A549 (cell line): ENCODE measurements around the gene ALDH4A1. TPM values are rescaled to one million over a fixed set of nuclear protein-coding genes. Genes with fewer than 3 reads are reported as not detected.

ENCODE experiments used
- ATAC-seq, 2 experiments: fragments of 200-7000 bp in 1 of 2; fragments of >200 bp in 1 of 2; cut with Nextera tagmentation in 1 of 2; cut with Tn5 transposase in 1 of 2; 3 replicates each; pipeline versions ENCODE4 v1.8.0 to v1.9.1; 2018 to 2020; ENCODE audit warnings: mild to moderate bottlenecking in 1 of 2, moderate library complexity in 1 of 2
- CTCF ChIA-PET: fragments of 300-600 bp; sonication (Branson Sonifier 250); formaldehyde crosslinking; extraction: SDS; loops from one replicate; lab custom pipeline; 2021; ENCODE audit warnings: antibody characterized with exemption, inconsistent platforms; lab: Yijun Ruan, JAX
- POLR2A ChIA-PET: fragments of 350-600 bp; formaldehyde crosslinking; extraction: SDS; loops from one replicate; lab custom pipeline; 2021; ENCODE audit warnings: antibody characterized with exemption, inconsistent platforms; lab: Yijun Ruan, JAX
- DNase-seq, 2 experiments: peaks; one replicate each; pipeline versions ENCODE4 v3.0.0 to v3.0.0-alpha.2; 2011 to 2016; ENCODE audit warnings: low read depth in 1 of 2, low spot score in 1 of 2
- FAIRE-seq: peaks from 2 replicates; lab custom pipeline; 2011; peaks lifted over from hg19 to GRCh38; lab: Jason Lieb, UNC
- H3K27ac ChIP-seq, 2 experiments: fragments of >200 bp; sonication (Bioruptor Twin); formaldehyde crosslinking; 3 replicates each; pipeline ENCODE4 v1.5.1; 2016 to 2017
- H3K4me1 ChIP-seq: fragments of >200 bp; sonication (Bioruptor Twin); formaldehyde crosslinking; 3 replicates; pipeline ENCODE4 v1.6.1; 2016
- H3K4me2 ChIP-seq: fragments of >200 bp; sonication (Bioruptor Twin); formaldehyde crosslinking; 3 replicates; pipeline ENCODE4 v1.6.1; 2016
- H3K4me3 ChIP-seq: fragments of >200 bp; sonication (Bioruptor Twin); formaldehyde crosslinking; 3 replicates; pipeline ENCODE4 v1.5.1; 2016
- H3K9me3 ChIP-seq: fragments of >200 bp; sonication (Bioruptor Twin); formaldehyde crosslinking; 3 replicates; pipeline ENCODE4 v1.6.1; 2016
- ATOH8 ChIP-seq: fragments of 250-450 bp; sonication (Bioruptor Pico); IDR thresholded peaks from 2 replicates; pipeline ENCODE4 v1.5.0; 2020; ENCODE audit warnings: low read depth, mild to moderate bottlenecking, moderate library complexity
- BCL3 ChIP-seq: fragments of >200 bp; sonication (Bioruptor Twin); formaldehyde crosslinking; IDR thresholded peaks from 3 replicates; pipeline ENCODE4 v1.6.1; 2016
- CEBPB ChIP-seq, 2 experiments: fragments of >200 bp in 1 of 2; sonication (Bioruptor Twin) in 1 of 2; formaldehyde crosslinking in 1 of 2; IDR thresholded peaks; 2 replicates each; pipeline ENCODE4 v1.6.1; 2012 to 2016
- CHD2 ChIP-seq: fragments of 150-350 bp; IDR thresholded peaks from 2 replicates; pipeline ENCODE4 v1.6.1; 2014; ENCODE audit warnings: low read length; ENCODE audit not compliant: partially characterized antibody
- E2F6 ChIP-seq: IDR thresholded peaks from 2 replicates; pipeline ENCODE4 v1.6.1; 2012; ENCODE audit warnings: low read depth, borderline replicate concordance
- EHMT2 ChIP-seq: fragments of 200-600 bp; sonication (generic); IDR thresholded peaks from 2 replicates; pipeline ENCODE4 v1.6.1; 2016; ENCODE audit warnings: antibody characterized with exemption, low read depth, mild to moderate bottlenecking, moderate library complexity
- ELK1 ChIP-seq: fragments of 150-350 bp; IDR thresholded peaks from 2 replicates; pipeline ENCODE4 v1.6.1; 2014; ENCODE audit warnings: low read depth, mild to moderate bottlenecking, low read length
- FOXS1 ChIP-seq: fragments of 250-450 bp; sonication (Bioruptor Pico); IDR thresholded peaks from 2 replicates; pipeline ENCODE4 v1.5.0; 2020; ENCODE audit warnings: mild to moderate bottlenecking, moderate library complexity
- HDAC2 ChIP-seq: fragments of 200-600 bp; sonication (generic); IDR thresholded peaks from 2 replicates; pipeline ENCODE4 v1.6.1; 2016
- HES2 ChIP-seq: fragments of >200 bp; sonication (Bioruptor Twin); formaldehyde crosslinking; IDR thresholded peaks from 2 replicates; pipeline ENCODE4 v1.6.1; 2016
- HOXA7 ChIP-seq: fragments of 250-450 bp; sonication (Bioruptor Pico); IDR thresholded peaks from 2 replicates; pipeline ENCODE4 v1.5.0; 2020; ENCODE audit warnings: mild to moderate bottlenecking, moderate library complexity
- HOXB5 ChIP-seq: fragments of 250-450 bp; sonication (Bioruptor Pico); IDR thresholded peaks from 2 replicates; pipeline ENCODE4 v1.5.0; 2020; ENCODE audit warnings: mild to moderate bottlenecking, moderate library complexity
- JUN ChIP-seq, 2 experiments: fragments of >200 bp; sonication (Bioruptor Twin); formaldehyde crosslinking; IDR thresholded peaks; 2 replicates in 1 of 2; 3 replicates in 1 of 2; pipeline ENCODE4 v1.6.1; 2016 to 2017
- KDM5A ChIP-seq: fragments of 200-600 bp; sonication (generic); IDR thresholded peaks from 2 replicates; pipeline ENCODE4 v1.6.1; 2016; ENCODE audit warnings: antibody characterized with exemption, mild to moderate bottlenecking
- NFE2L2 ChIP-seq: fragments of 150-350 bp; conservative IDR thresholded peaks from 2 replicates; pipeline ENCODE4 v1.6.1; 2014; ENCODE audit warnings: low read length
- NPAS2 ChIP-seq: fragments of 250-450 bp; sonication (Bioruptor Pico); IDR thresholded peaks from 2 replicates; pipeline ENCODE4 v1.8.0; 2022; ENCODE audit warnings: mild to moderate bottlenecking, moderate library complexity, borderline replicate concordance
- PBX3 ChIP-seq: IDR thresholded peaks from 2 replicates; pipeline ENCODE4 v1.6.1; 2012
- POLR2AphosphoS2 ChIP-seq: conservative IDR thresholded peaks from 2 replicates; pipeline ENCODE4 v1.6.1; 2012; ENCODE audit warnings: low read length, improper control_type of control experiment, inconsistent platforms
- ZC3H11A ChIP-seq: fragments of 450-650 bp; IDR thresholded peaks from 2 replicates; pipeline ENCODE4 v1.6.1; 2014; ENCODE audit warnings: antibody characterized with exemption, mild to moderate bottlenecking
- ZNF302 ChIP-seq: fragments of 250-450 bp; sonication (Bioruptor Pico); IDR thresholded peaks from 2 replicates; pipeline ENCODE4 v1.9.0; 2021; ENCODE audit warnings: inconsistent platforms, mild to moderate bottlenecking, moderate library complexity
- WGBS: methylation state at CpG from one replicate; pipeline ENCODE4 v1.1.6; 2017; ENCODE audit errors: missing lambda C conversion rate; 5-methylcytosine and 5-hydroxymethylcytosine counted together
- polyA plus RNA-seq, 4 experiments: library from polyadenylated mRNA; depleted of rRNA in 3 of 4; stranded (reverse); fragments of >200 nt; fragmentation: RNase III in 1 of 4; extraction: RNeasy Plus Mini Kit Qiagen cat#74134 plus additional on column Dnase treatment in 1 of 4; gene quantifications; 2 replicates in 3 of 4; 3 replicates in 1 of 4; pipeline ENCODE4 v1.2.3, GENCODE V29; 2011 to 2017
- TF ChIP-seq, protein P1 (sequence below): fragments of 450-650 bp; IDR thresholded peaks from 2 replicates; pipeline ENCODE4 v1.6.1; 2014; ENCODE audit warnings: antibody characterized with exemption
- TF ChIP-seq, protein P2 (sequence below): fragments of >200 bp; sonication (Bioruptor Twin); formaldehyde crosslinking; IDR thresholded peaks from 3 replicates; pipeline ENCODE4 v1.5.1; 2016

Gene ALDH4A1
- polyA plus RNA-seq, 2 of the 4 experiments (the other 2 are of a cell fraction), result 9.4 to 15.4 TPM

DNA sequence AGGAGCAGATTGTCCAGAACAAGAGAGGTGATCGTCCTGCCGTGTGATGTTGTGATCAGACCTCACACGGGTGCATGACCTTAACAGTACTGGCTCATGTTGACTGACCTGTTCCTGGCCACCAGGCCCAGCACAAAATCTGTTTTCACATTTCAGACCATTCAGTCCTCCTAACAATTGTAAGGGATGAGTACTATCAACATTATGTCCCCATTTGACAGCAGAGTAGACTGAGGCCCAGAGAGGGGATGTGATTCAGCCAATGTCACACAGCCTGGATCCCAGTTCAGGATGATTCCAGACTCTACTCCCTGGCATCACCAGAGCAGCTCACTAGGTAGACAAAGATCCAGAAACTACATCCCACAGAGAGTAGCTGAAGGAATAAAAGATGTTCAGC lies 35.5 kb downstream of the ALDH4A1 start:
- FAIRE-seq (no peak), ATAC-seq (no peak), DNase-seq (no peak)
- H3K4me1 ChIP-seq, result no peaks in the 10 kb centered on the region
- POLR2A ChIA-PET, result no interaction called here
- no peak overlapping the region for H3K4me2 ChIP-seq
- no peaks in the 10 kb centered on the region for H3K9me3 ChIP-seq
- no peak overlapping the region for H3K27ac ChIP-seq
- H3K4me3 ChIP-seq, result no peak overlapping the region
- TF ChIP-seq HES2, result no peak
- no peak for TF ChIP-seq NFE2L2
- no peak for TF ChIP-seq ZNF302 (CRISPR knock-in tag)
- no peak for TF ChIP-seq BCL3
- CTCF ChIA-PET, result interaction anchor here (1.2 kb wide), 1 partner anchor 17 kb away, joined by 3 read pairs; no protein-coding TSS in a partner anchor
- WGBS, result 88% methylated on average over 3 of the region's 3 CpGs

DNA sequence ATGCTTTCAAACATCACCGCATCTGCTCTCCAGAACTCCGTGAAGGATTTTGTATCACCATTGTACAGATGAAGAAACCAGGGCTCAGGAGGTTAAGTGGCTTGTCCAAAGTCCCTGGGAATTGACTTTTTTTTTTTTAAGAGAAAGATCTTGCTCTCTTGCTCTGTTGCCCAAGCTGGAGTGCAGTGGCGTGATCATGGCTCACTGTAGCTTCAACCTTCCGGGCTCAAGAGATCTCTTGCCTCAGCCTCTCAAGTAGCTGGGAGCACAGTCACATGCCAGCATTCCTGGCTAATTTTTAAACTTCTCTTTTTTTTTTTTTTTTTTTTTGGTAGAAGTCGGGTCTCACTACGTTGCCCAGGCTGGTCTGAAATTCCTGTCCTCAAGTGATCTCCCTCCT lies 36.0 kb downstream of the ALDH4A1 start:
- ChIA-PET CTCF (interaction anchor here (0.6 to 1.2 kb wide), 3 partner anchors 8 to 53 kb away, joined by 3 to 4 read pairs (median 3); no protein-coding TSS in a partner anchor), POLR2A (no interaction called here)
- H3K4me3 ChIP-seq, result no peak overlapping the region
- DNase-seq (no peak), FAIRE-seq (no peak), ATAC-seq (no peak)
- no peaks in the 10 kb centered on the region for H3K9me3 ChIP-seq
- H3K4me2 ChIP-seq, result no peak overlapping the region
- TF ChIP-seq FOXS1, result no peak
- no peak for TF ChIP-seq POLR2AphosphoS2
- no peak for TF ChIP-seq ZC3H11A
- TF ChIP-seq, protein P1, sequence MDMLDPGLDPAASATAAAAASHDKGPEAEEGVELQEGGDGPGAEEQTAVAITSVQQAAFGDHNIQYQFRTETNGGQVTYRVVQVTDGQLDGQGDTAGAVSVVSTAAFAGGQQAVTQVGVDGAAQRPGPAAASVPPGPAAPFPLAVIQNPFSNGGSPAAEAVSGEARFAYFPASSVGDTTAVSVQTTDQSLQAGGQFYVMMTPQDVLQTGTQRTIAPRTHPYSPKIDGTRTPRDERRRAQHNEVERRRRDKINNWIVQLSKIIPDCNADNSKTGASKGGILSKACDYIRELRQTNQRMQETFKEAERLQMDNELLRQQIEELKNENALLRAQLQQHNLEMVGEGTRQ, result no peak
- no peak for TF ChIP-seq HOXB5 (CRISPR knock-in tag)
- no peak for TF ChIP-seq ZNF302 (CRISPR knock-in tag)
- TF ChIP-seq CHD2, result no peak
- TF ChIP-seq NFE2L2, result no peak
- TF ChIP-seq CEBPB (IDR thresholded peaks at IDR 0.05), result no peak
- TF ChIP-seq NPAS2 (CRISPR knock-in tag), result no peak
- no peak for TF ChIP-seq JUN (IDR thresholded peaks at IDR 0.05)
- TF ChIP-seq KDM5A, result no peak
- TF ChIP-seq, protein P2, sequence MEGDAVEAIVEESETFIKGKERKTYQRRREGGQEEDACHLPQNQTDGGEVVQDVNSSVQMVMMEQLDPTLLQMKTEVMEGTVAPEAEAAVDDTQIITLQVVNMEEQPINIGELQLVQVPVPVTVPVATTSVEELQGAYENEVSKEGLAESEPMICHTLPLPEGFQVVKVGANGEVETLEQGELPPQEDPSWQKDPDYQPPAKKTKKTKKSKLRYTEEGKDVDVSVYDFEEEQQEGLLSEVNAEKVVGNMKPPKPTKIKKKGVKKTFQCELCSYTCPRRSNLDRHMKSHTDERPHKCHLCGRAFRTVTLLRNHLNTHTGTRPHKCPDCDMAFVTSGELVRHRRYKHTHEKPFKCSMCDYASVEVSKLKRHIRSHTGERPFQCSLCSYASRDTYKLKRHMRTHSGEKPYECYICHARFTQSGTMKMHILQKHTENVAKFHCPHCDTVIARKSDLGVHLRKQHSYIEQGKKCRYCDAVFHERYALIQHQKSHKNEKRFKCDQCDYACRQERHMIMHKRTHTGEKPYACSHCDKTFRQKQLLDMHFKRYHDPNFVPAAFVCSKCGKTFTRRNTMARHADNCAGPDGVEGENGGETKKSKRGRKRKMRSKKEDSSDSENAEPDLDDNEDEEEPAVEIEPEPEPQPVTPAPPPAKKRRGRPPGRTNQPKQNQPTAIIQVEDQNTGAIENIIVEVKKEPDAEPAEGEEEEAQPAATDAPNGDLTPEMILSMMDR, result no peak
- no peak for TF ChIP-seq ELK1
- TF ChIP-seq E2F6, result no peak
- no peak for TF ChIP-seq EHMT2
- no peak for TF ChIP-seq HOXA7 (CRISPR knock-in tag)
- no peak for TF ChIP-seq ATOH8 (CRISPR knock-in tag)
- TF ChIP-seq HDAC2, result no peak
- TF ChIP-seq PBX3, result no peak
- no peaks in the 10 kb centered on the region for H3K4me1 ChIP-seq
- 57% methylated on average over 6 of the region's 6 CpGs for WGBS
- no peak overlapping the region for H3K27ac ChIP-seq
